Adrenal gland (tissue), 5 donors: ENCODE data around the gene ARHGEF11.

Experiments
- POLR2A ChIP-seq, 2 donors: fragments of 450-650 bp; IDR thresholded peaks; one replicate each; pipeline ENCODE4 v1.6.1; 2017; ENCODE audit warnings: antibody characterized with exemption in 2 of 2, mild to moderate bottlenecking in 2 of 2, moderate library complexity in 1 of 2
- TF ChIP-seq, protein P1 (sequence below), 6 experiments: fragments of 450-650 bp in 4 of 6; fragments of 200-600 bp in 2 of 6; sonication (generic) in 1 of 6; IDR thresholded peaks; 1 replicate in 5 of 6; 2 replicates in 1 of 6; pipeline versions ENCODE4 v1.5.1 to v1.8.0; 2016 to 2021; ENCODE audit warnings: antibody characterized with exemption in 6 of 6, mild to moderate bottlenecking in 2 of 6, moderate library complexity in 1 of 6
- donor health status: DM: no; HTN: no; CAD: no.

DNA sequence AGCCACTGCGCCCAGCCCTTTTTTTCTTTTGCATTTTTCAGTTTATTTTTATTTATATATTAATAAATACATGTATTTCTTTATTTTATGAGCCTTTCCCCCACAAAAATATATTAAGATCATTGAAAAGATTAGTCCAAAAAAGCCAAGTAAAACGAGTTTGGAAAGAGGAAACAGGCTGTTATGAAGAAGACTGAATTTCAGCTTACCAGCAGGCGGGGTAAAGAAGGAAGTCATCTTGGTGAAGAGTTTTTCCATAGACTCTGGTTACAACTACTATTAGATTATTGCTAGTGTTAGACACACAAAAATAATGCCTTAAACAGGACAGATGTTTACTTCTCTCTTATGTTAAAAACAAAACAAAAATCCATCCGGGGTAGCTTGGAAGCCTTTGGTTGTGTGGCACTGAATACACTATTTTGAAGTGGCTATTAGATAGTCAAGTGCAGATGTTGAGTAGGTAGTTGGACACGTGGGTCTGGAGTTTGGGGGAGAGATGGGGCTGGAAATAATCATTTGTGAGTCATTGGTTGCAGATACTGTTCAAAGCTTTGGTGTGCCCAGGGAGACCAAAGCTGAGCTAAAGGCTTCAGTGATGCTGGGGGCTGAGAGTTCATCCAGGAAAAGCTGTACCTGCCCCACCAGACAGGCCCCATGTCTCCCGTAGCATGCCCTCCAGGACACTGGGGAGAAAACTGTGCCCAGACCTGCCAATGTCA, 133.8 kb downstream of the ARHGEF11 start:
- TF ChIP-seq POLR2A (IDR thresholded peaks at IDR 0.05), result no peak
- TF ChIP-seq, protein P1, sequence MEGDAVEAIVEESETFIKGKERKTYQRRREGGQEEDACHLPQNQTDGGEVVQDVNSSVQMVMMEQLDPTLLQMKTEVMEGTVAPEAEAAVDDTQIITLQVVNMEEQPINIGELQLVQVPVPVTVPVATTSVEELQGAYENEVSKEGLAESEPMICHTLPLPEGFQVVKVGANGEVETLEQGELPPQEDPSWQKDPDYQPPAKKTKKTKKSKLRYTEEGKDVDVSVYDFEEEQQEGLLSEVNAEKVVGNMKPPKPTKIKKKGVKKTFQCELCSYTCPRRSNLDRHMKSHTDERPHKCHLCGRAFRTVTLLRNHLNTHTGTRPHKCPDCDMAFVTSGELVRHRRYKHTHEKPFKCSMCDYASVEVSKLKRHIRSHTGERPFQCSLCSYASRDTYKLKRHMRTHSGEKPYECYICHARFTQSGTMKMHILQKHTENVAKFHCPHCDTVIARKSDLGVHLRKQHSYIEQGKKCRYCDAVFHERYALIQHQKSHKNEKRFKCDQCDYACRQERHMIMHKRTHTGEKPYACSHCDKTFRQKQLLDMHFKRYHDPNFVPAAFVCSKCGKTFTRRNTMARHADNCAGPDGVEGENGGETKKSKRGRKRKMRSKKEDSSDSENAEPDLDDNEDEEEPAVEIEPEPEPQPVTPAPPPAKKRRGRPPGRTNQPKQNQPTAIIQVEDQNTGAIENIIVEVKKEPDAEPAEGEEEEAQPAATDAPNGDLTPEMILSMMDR (IDR thresholded peaks at IDR 0.05), result no peak
